Left hindlimb (tissue), 1 donor: ENCODE data around the gene ALPG.
"Not testable (repeated sequence)": the region's sequence is repeated elsewhere in the genome, so short reads cannot be mapped to it uniquely, and the experiment has no call there.

ENCODE experiments used
- DNase-seq: peaks from one replicate; pipeline ENCODE4 v3.0.0-alpha.2; 2018

The ALPG gene

GRCh38 chr2:232420463-232421188 lies 14.0 kb downstream of the ALPG start:
- no peak for DNase-seq

GRCh38 chr2:232421189-232421785 lies 14.6 kb downstream of the ALPG start:
- no peak for DNase-seq

GRCh38 chr2:232422051-232422450 lies 15.4 kb downstream of the ALPG start:
- no peak for DNase-seq

- not testable (repeated sequence) for DNase-seq
These were observed 16.4 kb downstream of the ALPG start for GRCh38 chr2:232422996-232423395.

- DNase-seq = not testable (repeated sequence)
These were observed 16.8 kb downstream of the ALPG start for GRCh38 chr2:232423407-232423806.

- no peak for DNase-seq
These were observed 25.3 kb downstream of the ALPG start for GRCh38 chr2:232431705-232432590.

- no peak for DNase-seq
These were observed 26.0 kb downstream of the ALPG start for GRCh38 chr2:232432598-232433184.

GRCh38 chr2:232433622-232434021 lies 27.0 kb downstream of the ALPG start:
- not testable (repeated sequence) for DNase-seq

- no peak for DNase-seq
These were observed 27.4 kb downstream of the ALPG start for GRCh38 chr2:232434091-232434490.

- no peak for DNase-seq
These were observed 28.1 kb downstream of the ALPG start for GRCh38 chr2:232434563-232435374.

GRCh38 chr2:232435375-232435648 lies 28.7 kb downstream of the ALPG start:
- no peak for DNase-seq

GRCh38 chr2:232435805-232436204 lies 29.2 kb downstream of the ALPG start:
- no peak for DNase-seq

- no peak for DNase-seq
These were observed 29.9 kb downstream of the ALPG start for GRCh38 chr2:232436381-232437194.

GRCh38 chr2:232437195-232437571 lies 30.5 kb downstream of the ALPG start:
- DNase-seq = no peak

- DNase-seq = no peak
These were observed 31.4 kb downstream of the ALPG start for GRCh38 chr2:232438091-232438490.

GRCh38 chr2:232438951-232439757 lies 32.5 kb downstream of the ALPG start:
- DNase-seq = no peak

GRCh38 chr2:232439758-232440135 lies 33.1 kb downstream of the ALPG start:
- DNase-seq = no peak

- peak; percentile 78 for DNase-seq
These were observed 33.8 kb downstream of the ALPG start for GRCh38 chr2:232440220-232441018.

- no peak for DNase-seq
These were observed 34.6 kb downstream of the ALPG start for GRCh38 chr2:232441147-232441651.

GRCh38 chr2:232441922-232442321 lies 35.3 kb downstream of the ALPG start:
- not testable (repeated sequence) for DNase-seq
